ENCODE data around the gene B3GAT1. TPM values are rescaled to one million over a fixed set of nuclear protein-coding genes. Genes with fewer than 3 reads are reported as not detected.

Gene B3GAT1
- total RNA-seq, 4 donors from 2014 or later, result 0.40 to 0.76 TPM; not detected in 2

DNA sequence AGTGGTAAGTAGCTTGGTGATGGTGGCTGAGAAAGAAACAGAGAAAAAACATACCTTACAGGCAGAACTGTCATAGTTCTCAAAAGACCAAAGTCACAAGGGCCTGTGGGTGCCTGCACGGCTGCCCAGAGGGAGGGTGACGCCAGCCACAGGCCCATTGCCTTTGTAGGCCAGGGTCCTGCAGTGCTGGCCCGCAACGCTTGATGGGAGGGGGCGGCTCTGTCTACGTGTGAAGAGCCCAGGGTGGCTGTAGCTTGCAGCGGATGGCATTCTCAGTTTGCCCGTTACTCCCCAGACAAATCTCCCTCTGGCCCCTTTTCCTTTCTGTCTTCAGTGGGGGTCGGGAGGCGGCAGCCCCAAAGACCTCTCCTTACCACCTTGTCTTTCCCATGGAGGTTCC, 24.7 kb upstream of the B3GAT1 start:
- intact Hi-C loops (cut with DNase I; ENCODE audit: low total_unique reads), result no loop called here

DNA sequence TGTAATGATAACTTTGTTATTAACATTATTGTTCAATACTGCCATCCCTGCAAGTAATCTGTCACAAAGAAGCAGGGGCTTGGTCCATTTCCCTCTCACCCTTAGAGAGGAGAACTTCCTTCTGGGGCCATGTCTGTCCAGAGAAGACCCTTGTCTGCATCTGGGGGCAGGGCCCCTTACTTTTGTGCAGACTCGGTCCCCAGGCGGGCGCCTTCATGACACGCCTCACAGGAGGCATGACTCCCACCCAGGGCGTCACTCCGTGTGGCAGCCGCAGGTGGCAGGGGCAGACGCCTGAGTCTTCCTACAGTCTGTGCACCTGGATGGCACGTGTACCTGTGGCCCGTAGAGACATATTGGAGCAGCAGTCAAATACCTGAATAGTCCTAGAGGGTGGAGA, 21.8 kb upstream of the B3GAT1 start:
- Histone ChIP-seq H3K27ac (no peak overlapping the region), H3K9me3 (no peaks in the 10 kb centered on the region), H3K4me3 (no peak overlapping the region), H3K4me1 (no peaks in the 10 kb centered on the region), H3K27me3 (no peaks in the 10 kb centered on the region), H3K36me3 (no peaks in the 10 kb centered on the region)
- DNase-seq, result no peak
- intact Hi-C loops (cut with DNase I; ENCODE audit: low total_unique reads), result no loop called here
- TF ChIP-seq, protein P1, sequence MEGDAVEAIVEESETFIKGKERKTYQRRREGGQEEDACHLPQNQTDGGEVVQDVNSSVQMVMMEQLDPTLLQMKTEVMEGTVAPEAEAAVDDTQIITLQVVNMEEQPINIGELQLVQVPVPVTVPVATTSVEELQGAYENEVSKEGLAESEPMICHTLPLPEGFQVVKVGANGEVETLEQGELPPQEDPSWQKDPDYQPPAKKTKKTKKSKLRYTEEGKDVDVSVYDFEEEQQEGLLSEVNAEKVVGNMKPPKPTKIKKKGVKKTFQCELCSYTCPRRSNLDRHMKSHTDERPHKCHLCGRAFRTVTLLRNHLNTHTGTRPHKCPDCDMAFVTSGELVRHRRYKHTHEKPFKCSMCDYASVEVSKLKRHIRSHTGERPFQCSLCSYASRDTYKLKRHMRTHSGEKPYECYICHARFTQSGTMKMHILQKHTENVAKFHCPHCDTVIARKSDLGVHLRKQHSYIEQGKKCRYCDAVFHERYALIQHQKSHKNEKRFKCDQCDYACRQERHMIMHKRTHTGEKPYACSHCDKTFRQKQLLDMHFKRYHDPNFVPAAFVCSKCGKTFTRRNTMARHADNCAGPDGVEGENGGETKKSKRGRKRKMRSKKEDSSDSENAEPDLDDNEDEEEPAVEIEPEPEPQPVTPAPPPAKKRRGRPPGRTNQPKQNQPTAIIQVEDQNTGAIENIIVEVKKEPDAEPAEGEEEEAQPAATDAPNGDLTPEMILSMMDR (IDR thresholded peaks at IDR 0.05), result no peak
- TF ChIP-seq POLR2A (IDR thresholded peaks at IDR 0.05), result no peak

More for the DNA sequence above, 24.7 kb upstream of the B3GAT1 start:
- H3K4me3 ChIP-seq, result no peak overlapping the region
- no peaks in the 10 kb centered on the region for H3K27me3 ChIP-seq
- H3K36me3 ChIP-seq, result no peaks in the 10 kb centered on the region
- TF ChIP-seq POLR2A (IDR thresholded peaks at IDR 0.05), result no peak
- TF ChIP-seq, protein P1 (IDR thresholded peaks at IDR 0.05), result no peak
- no peak for DNase-seq
- H3K9me3 ChIP-seq, result no peaks in the 10 kb centered on the region
- no peaks in the 10 kb centered on the region for H3K4me1 ChIP-seq
- H3K27ac ChIP-seq, result no peak overlapping the region

DNA sequence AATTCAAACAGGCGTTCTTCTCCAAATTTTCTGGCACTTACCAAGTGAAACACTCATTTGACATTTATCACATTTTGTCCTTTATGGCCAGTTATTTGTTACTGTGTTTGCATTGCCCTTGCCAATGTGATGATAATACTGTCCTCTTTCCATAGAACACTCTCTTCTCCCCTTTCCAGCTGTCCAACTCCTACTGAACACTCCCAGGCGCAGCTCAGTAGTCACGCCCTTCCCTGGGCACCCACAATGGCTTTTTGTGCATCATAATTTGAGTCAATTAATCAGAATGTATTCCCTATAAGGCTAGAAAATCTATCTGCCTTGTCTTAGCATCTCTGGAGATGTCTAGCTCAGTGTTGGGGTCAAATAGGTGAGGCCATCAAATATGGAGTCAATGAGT, 21.2 kb upstream of the B3GAT1 start:
- H3K36me3 ChIP-seq, result no peaks in the 10 kb centered on the region
- no peak for DNase-seq
- TF ChIP-seq, protein P1 (IDR thresholded peaks at IDR 0.05), result no peak
- no peak for TF ChIP-seq POLR2A (IDR thresholded peaks at IDR 0.05)
- no peak overlapping the region for H3K27ac ChIP-seq
- H3K4me3 ChIP-seq, result no peak overlapping the region
- intact Hi-C loops (cut with DNase I; ENCODE audit: low total_unique reads), result no loop called here
- H3K9me3 ChIP-seq, result no peaks in the 10 kb centered on the region
- no peaks in the 10 kb centered on the region for H3K4me1 ChIP-seq
- no peaks in the 10 kb centered on the region for H3K27me3 ChIP-seq

DNA sequence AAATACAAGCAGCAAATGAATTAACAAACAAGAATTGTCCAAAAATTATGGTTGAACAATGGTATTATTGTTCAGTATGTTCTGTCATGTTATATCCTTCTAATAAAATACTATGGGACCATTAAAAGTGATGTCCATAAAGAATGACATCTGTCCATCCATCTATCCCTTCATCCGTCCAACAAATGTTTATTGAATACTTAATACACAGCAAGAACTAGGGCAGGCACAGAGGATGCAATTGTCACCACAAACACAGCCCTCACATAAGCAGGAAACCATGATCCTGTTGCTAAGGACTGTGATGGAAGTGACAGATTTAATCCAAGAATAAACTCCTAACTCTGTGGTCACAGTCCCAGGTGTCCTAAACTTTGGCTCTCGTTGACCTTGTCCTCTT, 20.7 kb upstream of the B3GAT1 start:
- H3K4me1 ChIP-seq, result no peaks in the 10 kb centered on the region
- H3K27ac ChIP-seq, result no peak overlapping the region
- no peaks in the 10 kb centered on the region for H3K9me3 ChIP-seq
- no peaks in the 10 kb centered on the region for H3K27me3 ChIP-seq
- H3K4me3 ChIP-seq, result no peak overlapping the region
- intact Hi-C loops (cut with DNase I; ENCODE audit: low total_unique reads), result no loop called here
- TF ChIP-seq, protein P1 (IDR thresholded peaks at IDR 0.05), result no peak
- no peak for TF ChIP-seq POLR2A (IDR thresholded peaks at IDR 0.05)
- no peaks in the 10 kb centered on the region for H3K36me3 ChIP-seq
- no peak for DNase-seq

DNA sequence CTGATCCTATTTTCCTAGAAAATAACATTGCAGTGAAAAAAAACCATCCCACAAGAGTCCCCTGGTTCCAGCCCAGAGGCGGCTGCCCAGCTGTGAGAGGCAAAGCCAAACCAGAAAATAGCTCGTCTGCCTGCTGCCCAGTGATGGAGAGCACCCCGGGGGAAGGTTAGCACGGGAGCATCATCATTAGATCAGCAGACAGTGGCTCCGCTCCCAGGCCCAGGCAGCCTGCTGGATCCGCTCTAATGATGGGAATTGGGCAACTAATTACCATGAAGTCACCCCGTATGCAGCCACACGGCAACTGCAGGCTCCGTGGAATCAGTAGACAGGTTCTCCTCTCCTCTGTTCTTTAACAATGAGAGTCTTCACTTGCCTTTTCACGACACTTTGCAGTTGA, 17.1 kb upstream of the B3GAT1 start:
- TF ChIP-seq, protein P1 (IDR thresholded peaks at IDR 0.05), result no peak
- no peak for TF ChIP-seq POLR2A (IDR thresholded peaks at IDR 0.05)
- DNase-seq, result no peak
- Histone ChIP-seq H3K27ac (no peak overlapping the region), H3K9me3 (no peaks in the 10 kb centered on the region), H3K36me3 (no peaks in the 10 kb centered on the region), H3K4me1 (no peaks in the 10 kb centered on the region), H3K27me3 (no peaks in the 10 kb centered on the region), H3K4me3 (no peak overlapping the region)
- intact Hi-C loops (cut with DNase I; ENCODE audit: low total_unique reads), result no loop called here
